NCI-H460 (cell line): Measurements from ENCODE around the gene VEGFA. TPM values are rescaled to one million over a fixed set of nuclear protein-coding genes. Genes with fewer than 3 reads are reported as not detected.
A peak's percentile ranks its signal among the peaks of the same experiment; 100 is the strongest.

Source experiments
- DNase-seq: peaks from one replicate; pipeline ENCODE4 v3.0.0-alpha.2; 2016; ENCODE audit warnings: low read depth; ENCODE audit errors: extremely low read depth
- polyA plus RNA-seq: library from polyadenylated mRNA; depleted of rRNA; stranded (reverse); fragments of >200 nt; gene quantifications from 2 replicates; pipeline ENCODE4 v1.2.3, GENCODE V29; 2014; cell fraction: nucleus; rRNA removed
- total RNA-seq: library from RNA; depleted of rRNA; stranded (reverse); fragments of >200 nt; shearing (Covaris generic); gene quantifications from 2 replicates; pipeline ENCODE4 v1.2.3, GENCODE V29; 2014; rRNA removed

Gene VEGFA
- 73.7 and 85.5 TPM in 2 replicates for total RNA-seq
- 91.9 and 128 TPM in 2 replicates for polyA plus RNA-seq

GRCh38 chr6:43769526-43770371 is at the start of gene VEGFA:
VEGFA (plus strand) TSS chr6:43770211.
- peak; percentile 79 for DNase-seq

DNA sequence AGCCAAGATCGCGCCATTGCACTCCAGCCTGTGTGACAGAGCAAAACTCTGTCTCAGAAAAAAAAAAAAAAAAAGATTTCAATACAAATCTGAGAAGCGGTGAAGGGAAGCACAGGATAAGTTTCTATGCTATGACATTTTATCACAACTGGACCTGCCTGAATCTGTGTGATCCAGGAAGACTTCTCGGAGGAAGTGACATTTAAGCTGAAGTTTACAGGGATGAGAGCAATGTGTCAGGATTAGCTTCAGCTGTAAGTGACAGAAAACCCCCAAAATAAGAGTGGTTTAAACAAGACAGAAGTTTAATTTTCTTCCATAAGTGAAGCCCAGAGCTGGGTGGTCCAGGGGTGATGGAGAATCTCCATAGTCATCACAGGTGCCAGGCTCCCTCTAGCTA is 49.0 kb upstream of the VEGFA start:
- no peak for DNase-seq

DNA sequence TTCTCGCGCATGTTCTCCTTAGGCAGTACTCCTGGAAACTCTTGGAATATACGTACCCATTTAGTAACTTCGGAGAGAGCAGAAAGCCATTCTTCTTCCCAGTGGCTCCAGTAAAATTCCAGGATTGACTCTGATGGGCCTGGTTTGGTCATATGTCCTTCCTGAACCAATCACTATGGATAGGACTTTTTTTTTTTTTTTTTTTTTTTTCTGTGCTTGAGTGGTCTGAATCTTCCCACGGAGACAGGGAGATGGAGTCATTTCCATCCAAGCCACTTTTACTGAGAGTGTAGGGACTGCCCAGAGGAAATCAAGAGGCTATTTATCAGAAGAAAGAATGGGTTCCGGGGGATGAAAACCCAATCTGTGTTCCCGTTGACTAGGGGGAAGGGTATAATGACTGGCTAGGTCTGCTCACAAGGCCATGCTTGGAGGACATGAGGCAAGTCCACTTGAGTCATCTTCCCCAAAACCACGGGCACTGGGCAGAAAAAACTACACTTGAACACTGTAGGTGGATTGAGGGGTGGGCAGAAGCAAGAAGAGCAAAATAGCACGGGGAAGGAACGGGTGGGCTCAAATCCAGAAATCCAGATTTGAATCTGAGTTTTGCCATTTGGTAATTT is 47.0 kb upstream of the VEGFA start:
- DNase-seq, result no peak

GRCh38 chr6:43723737-43724295 is 46.2 kb upstream of the VEGFA start:
- DNase-seq, result peak; percentile 49

- DNase-seq, result no peak
Measured at GRCh38 chr6:43724354-43724753, 45.7 kb upstream of the VEGFA start.

GRCh38 chr6:43724914-43725642 is 44.9 kb upstream of the VEGFA start:
- DNase-seq, result peak; percentile 51

DNA sequence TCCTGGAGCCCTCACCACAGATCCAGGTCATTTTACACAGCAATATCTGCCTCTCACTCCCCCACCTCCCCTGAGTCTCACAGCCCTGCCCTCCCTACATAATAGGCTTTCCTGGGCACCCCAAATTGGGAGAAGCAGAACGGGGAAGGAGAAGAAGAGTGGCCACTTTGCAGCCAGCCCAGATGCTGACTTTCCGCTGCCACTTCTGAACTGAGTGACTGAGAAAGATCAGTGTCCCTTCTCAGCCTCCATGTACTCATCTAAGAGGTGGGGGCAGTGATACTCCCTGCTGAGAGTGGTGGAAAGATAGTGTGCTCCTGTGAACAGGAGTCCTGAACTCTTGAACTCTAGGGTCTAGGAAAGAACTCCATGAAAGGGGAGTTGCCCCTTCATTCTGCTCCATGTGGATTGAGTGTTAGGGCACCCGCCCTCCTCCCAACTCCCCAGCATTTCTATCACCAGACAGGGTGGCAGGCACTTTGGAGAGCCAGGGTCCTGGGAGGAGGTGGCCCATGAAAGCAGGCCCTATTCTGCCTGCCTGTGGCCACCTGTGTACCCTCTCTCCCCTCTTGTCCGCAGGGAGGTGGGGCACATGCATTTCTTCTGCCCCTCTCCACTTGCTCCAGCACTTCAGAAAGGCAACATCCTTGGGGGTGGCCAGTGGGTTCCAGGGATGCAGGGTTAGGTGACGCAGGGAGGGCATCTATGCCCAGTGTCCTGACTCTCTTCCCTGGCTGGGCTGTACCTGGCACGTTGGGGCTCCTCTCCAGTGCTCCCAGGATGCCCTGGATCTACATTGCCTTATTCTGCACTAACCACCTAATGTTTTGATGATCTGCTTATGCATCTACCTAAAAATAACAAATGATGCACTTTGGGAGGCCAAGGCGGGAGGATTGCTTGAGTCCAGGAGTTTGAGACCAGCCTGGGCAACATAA is 44.1 kb upstream of the VEGFA start:
- no peak for DNase-seq

- no peak for DNase-seq
Measured at GRCh38 chr6:43727634-43728033, 42.4 kb upstream of the VEGFA start.

- DNase-seq, result no peak
Measured at GRCh38 chr6:43728586-43728985, 41.4 kb upstream of the VEGFA start.

DNA sequence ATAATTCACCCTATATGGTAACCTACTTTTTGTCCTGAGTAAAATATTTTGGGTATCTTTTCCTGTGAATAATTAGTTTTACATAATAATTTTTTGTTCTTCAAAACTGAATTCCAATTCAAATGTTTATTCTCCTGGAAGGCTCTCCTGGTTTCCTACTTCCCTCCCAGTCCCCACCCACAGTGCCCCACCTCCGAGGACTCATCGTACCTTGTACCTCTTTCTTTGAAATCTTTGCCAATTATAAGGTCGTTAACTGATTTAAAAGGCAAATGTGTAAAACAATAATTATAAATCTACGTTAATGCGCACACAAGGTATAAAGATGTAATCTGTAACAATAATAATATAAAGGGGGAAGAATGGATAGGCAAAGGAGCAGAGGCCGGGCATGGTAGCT is 40.5 kb upstream of the VEGFA start:
- no peak for DNase-seq

- no peak for DNase-seq
Measured at GRCh38 chr6:43730634-43731033, 39.4 kb upstream of the VEGFA start.

GRCh38 chr6:43733471-43734293 is 36.3 kb upstream of the VEGFA start:
- no peak for DNase-seq

GRCh38 chr6:43734294-43734665 is 35.7 kb upstream of the VEGFA start:
- DNase-seq, result no peak

GRCh38 chr6:43735642-43736199 is 34.3 kb upstream of the VEGFA start:
- DNase-seq, result no peak

- DNase-seq, result no peak
Measured at GRCh38 chr6:43736211-43736786, 33.7 kb upstream of the VEGFA start.

- no peak for DNase-seq
Measured at GRCh38 chr6:43736844-43737243, 33.2 kb upstream of the VEGFA start.

DNA sequence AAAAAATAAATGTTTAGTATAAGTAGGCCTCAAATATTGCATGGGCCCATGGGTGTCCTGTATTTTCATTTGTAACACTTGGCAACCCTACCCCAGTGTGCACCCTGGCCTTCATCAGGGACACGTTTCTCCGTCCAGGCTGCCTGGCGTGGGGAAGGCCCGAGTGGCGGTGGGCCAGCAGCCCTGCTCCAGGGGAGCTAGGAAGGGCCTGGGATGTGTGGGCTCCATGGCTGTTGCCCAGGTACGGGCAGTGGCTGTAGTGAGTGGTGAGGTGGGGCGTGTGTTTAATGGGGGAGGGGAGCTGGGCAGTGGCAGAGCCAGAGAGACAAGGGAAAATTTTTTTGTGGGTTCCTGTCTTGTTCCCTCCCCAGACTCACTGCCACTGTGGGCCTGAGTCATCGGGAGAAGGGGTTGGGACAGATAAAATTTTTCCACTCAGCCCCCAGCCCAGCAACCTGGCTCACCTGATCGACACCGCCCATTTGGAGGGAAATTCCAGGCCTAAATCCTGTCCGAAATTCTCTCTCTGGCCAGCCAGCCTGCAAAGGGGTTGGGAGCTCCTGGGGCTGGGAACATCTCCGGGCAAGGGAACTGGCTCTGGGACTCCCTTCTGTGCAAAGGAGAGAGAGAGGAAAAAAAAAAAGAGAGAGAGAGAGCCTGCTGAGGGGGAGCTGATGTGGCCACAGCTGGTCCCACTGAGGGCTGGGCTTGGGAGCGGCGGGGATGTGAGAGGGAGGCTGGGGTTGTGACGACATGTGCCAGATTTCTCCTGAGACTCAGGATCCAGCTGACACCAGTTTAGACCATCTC is 32.5 kb upstream of the VEGFA start:
- DNase-seq, result no peak

DNA sequence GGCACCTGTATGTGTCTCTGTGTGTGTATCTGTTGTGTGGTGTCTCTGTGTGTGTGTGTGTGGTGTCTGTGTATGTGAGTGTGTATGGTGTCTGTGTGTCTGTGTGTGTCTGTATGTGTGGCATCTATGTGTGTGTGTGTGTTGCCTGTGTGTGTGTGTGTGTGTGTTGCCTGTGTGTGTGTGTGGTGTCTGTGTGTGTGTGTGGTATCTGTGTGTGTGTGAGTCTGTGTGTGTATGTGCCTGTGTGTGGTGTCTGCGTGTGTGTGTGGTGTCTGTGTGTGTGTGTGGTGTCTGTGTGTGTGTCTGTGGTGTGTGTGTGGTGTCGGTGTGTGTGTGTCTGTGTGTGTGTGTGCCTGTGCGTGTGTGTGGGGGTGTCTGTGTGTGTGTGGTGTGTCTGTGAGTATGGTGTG is 31.7 kb upstream of the VEGFA start:
- no peak for DNase-seq
